ENCODE data around the gene PCBP3.
"Not testable (repeated sequence)": the region's sequence is repeated elsewhere in the genome, so short reads cannot be mapped to it uniquely, and the experiment has no call there.

Gene PCBP3

DNA sequence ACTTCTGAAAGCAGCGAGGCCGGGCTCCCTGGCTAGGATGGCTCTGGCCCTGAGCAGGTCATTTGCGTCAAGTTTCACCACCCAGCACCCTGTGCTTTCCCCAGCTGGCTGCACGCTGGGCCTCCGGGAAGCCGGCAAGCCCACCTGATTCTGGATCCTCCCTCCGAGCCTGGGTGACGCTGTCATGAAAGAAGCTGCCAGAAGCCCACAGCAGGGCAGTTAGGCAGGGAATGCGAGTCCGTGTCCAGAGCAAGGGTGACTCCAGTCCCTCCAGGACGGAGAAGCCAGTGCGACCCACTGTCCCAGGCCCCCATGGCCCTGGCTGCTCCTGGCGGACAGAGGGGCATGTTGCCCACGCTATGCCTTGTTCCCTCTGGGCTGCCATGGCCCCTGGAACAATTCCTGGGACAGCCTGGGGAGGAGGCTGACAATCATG is 44.4 kb upstream of the PCBP3 start:
- TF ChIP-seq, protein P1, sequence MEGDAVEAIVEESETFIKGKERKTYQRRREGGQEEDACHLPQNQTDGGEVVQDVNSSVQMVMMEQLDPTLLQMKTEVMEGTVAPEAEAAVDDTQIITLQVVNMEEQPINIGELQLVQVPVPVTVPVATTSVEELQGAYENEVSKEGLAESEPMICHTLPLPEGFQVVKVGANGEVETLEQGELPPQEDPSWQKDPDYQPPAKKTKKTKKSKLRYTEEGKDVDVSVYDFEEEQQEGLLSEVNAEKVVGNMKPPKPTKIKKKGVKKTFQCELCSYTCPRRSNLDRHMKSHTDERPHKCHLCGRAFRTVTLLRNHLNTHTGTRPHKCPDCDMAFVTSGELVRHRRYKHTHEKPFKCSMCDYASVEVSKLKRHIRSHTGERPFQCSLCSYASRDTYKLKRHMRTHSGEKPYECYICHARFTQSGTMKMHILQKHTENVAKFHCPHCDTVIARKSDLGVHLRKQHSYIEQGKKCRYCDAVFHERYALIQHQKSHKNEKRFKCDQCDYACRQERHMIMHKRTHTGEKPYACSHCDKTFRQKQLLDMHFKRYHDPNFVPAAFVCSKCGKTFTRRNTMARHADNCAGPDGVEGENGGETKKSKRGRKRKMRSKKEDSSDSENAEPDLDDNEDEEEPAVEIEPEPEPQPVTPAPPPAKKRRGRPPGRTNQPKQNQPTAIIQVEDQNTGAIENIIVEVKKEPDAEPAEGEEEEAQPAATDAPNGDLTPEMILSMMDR (IDR thresholded peaks at IDR 0.05; ENCODE audit: extremely low read depth, missing control alignments), result no peak
- no peak for DNase-seq (ENCODE audit: low spot score)

DNA sequence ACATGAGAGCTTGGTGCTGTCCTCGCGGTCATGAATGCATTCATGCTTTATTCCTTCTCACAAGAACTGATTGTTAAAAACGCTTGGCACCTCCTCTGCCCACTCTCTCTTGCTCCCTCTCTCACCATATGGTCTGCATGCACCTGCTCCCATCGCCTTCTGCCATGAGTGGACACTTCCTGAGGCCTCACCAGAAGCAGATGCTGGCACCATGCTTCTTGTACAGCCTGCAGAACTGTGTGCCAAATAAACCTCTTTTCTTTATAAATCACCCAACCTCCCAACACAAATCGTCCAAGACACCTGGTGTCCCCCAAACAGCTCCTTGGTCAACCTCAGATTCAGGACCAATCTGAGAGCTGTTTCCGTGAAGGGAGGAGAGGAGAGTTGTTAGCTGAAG is 43.3 kb upstream of the PCBP3 start:
- no peak for DNase-seq (ENCODE audit: low spot score)
- TF ChIP-seq, protein P1 (IDR thresholded peaks at IDR 0.05; ENCODE audit: extremely low read depth, missing control alignments), result no peak

DNA sequence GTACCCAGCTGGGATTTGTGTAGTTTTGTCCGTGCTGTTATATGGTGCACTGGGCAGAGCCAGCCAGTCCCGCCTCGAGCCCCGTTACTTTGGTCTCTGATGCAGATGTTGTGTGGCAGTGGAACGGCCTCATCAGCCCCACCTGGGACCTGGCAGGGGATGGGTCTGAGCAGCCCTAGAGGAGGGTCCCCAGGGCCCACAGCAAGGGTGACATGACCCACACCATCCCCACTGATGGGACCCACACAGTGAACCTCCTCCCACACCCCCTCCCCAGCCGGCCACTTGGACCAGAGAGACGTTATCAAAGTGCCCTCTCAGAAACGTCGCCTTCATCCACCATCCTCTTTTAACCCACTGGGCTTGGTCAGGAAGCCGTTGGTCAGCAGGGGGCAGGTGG is 42.0 kb upstream of the PCBP3 start:
- DNase-seq (ENCODE audit: low spot score), result no peak

DNA sequence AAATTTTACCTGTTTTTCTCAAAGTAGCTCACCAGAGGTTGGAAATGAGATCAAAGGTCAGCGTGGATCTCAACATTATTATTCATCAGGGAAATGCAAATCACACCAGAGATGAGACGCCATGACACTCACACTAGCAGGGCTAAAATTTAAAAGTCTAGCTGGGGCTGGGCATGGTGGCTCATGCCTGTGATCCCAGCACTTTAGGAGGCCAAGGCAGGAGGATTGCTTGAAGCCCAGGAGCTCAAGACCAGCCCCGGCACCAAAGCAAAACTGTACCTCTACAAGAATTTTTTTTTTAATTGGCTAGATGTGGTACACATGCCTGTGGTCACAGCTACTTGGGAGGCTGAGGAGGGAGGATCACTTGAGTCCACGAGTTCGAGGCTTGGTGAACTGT is 41.4 kb upstream of the PCBP3 start:
- DNase-seq (ENCODE audit: low spot score), result no peak
- TF ChIP-seq, protein P1 (IDR thresholded peaks at IDR 0.05; ENCODE audit: extremely low read depth, missing control alignments), result no peak

More for the DNA sequence above, 42.0 kb upstream of the PCBP3 start:
- TF ChIP-seq, protein P1 (IDR thresholded peaks at IDR 0.05; ENCODE audit: extremely low read depth, missing control alignments), result no peak

DNA sequence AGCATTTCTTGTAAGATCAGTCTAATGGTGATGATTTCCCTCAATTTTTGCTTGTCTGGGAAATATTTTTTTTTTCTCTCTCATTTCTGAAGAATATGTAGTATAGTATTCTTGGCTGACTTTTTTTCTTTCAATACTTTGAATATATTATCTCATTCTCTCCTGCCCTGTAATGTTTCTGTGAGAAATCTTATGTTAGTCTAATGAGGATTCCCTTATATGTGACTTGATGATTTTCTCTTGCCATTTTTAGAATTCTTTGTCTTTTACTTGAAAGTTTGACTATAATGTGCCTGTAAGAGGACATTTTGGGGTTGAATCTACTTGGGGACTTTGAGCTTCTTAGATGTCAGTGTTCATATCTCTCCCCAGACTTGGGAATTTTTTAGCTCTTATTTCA is 40.0 kb upstream of the PCBP3 start:
- TF ChIP-seq, protein P1 (IDR thresholded peaks at IDR 0.05; ENCODE audit: extremely low read depth, missing control alignments), result no peak
- no peak for DNase-seq (ENCODE audit: low spot score)

DNA sequence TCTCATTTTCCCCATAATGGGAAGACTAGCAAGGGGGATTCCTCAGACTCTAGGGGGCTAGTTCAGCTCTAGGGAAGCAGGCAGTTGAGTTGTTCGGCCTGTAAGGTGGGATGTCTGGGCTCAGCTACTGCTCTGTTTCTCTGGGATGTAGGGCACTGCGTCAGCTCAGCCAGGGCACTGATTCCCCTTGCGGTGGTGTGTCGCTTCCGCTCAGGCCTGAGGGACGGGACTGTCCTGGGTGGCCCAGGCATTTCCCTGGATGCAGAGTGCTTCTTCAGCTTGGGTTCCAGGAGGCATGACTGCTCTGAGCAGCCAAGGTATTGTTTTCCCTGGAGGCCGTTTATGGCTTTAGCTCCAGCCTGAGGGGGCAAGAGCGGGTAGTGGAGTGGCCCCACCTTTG is 38.8 kb upstream of the PCBP3 start:
- not testable (repeated sequence) for DNase-seq (ENCODE audit: low spot score)

DNA sequence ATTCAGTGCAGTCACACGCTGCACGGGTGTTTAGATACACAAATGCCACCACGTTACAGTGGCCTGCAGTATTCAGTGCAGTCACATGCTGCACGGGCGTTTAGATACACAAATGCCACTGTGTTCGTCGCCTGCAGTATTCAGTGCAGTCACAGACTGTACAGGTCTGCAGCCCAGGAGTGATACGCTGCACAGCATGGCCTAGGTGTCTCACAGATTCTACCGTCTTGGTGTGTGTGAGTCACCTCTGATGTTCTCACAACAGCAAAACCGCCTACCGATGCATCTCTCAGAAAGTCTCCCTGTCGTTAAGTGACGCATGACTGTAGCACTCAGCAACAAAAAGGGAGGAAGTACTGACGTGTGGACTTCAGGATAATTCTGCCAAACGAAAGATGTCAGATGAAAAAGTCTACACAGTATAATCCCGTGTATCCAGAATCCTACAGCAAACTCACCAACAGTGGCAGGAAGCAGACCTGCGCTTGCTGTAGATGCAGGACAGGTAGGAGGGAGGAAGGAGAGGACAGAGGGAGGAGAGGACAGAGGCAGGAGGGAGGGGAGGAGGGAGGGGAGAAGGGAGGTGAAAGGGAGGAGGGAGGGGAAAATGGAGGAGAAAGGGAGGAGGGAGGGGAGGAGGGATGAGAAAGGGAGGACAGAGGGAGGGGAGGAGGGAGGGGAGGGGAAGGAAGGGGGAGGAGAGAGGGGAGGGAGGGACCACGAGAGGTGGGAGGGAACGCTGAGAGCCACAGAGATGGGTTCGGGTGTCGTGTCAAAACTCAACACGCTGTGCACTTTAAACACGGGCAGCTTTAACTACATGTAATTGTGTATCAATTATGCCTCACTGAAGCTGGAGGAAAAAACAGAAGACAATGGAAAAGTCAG is 36.3 kb upstream of the PCBP3 start:
- TF ChIP-seq, protein P1 (IDR thresholded peaks at IDR 0.05; ENCODE audit: extremely low read depth, missing control alignments), result no peak
- no peak for DNase-seq (ENCODE audit: low spot score)

DNA sequence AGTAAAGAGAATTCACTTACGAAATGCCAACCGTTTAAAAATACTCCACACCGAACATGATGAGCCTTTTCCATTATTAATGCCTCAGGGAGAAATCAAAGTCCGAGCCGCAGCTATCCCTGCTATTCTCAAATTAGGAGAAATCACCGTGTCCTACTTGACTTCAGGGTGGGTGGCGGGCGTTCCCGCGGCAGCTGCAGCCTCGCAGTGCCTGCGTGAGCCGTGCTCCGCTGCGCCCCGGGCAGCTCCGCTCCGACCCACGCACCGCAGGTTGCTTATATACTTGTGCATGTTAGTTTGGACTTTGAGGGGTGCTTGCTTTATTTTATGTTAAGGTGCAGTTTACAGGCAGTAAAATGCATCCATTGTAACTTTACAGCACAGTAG is 35.6 kb upstream of the PCBP3 start:
- no peak for DNase-seq (ENCODE audit: low spot score)
- TF ChIP-seq, protein P1 (IDR thresholded peaks at IDR 0.05; ENCODE audit: extremely low read depth, missing control alignments), result no peak

DNA sequence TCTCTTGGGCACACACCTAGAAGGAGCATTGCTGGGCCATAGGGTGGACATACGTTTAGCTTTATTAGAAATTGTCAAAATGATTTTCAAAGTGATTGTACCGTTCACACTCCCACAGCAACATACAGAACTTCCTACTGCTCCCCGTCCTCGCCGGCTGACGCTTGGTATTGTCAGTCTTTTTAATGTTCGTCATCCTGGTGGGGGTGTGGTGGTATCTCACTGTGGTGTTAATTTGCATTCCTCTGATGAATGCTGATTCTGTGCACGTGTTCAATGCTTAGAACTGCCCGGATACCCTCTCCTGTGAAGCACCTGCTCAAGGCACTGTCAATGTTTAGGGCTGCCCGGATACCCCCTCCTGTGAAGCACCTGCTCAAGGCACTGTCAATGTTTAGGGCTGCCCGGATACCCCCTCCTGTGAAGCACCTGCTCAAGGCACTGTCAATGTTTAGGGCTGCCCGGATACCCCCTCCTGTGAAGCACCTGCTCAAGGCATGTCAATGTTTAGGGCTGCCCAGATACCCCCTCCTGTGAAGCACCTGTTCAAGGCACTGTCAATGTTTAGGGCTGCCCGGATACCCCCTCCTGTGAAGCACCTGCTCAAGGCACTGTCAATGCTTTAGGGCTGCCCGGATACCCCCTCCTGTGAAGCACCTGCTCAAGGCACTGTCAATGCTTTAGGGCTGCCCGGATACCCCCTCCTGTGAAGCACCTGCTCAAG is 34.6 kb upstream of the PCBP3 start:
- DNase-seq (ENCODE audit: low spot score), result not testable (repeated sequence)

DNA sequence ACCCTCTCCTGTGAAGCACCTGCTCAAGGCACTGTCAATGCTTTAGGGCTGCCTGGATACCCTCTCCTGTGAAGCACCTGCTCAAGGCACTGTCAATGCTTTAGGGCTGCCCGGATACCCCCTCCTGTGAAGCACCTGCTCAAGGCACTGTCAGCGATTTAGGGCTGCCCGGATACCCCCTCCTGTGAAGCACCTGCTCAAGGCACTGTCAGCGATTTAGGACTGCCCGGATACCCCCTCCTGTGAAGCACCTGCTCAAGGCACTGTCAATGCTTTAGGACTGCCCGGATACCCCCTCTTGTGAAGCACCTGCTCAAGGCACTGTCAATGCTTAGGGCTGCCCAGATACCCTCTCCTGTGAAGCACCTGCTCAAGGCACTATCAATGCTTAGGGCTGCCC is 33.9 kb upstream of the PCBP3 start:
- DNase-seq (ENCODE audit: low spot score), result not testable (repeated sequence)
